Measurements from ENCODE around the gene CYP26B1. TPM values are rescaled to one million over a fixed set of nuclear protein-coding genes. Genes with fewer than 3 reads are reported as not detected.

The CYP26B1 gene
- total and polyA plus RNA-seq, 9 of the 15 experiments (the other 6 are each of a cell fraction or from before 2014, with no cell fraction given): 0.01 to 0.13 (median 0.04) TPM; not detected in 6

GRCh38 chr2:72155737-72156136 lies 8.1 kb upstream of the CYP26B1 start:
- in situ Hi-C loops (cut with MboI): loop anchor here (10.0 kb wide), 3 partner anchors 231 to 621 kb away; no protein-coding TSS in a partner anchor
- DNase-seq (ENCODE audit: extremely low read depth in 1 of 4, low spot score in 3 of 4) (no peak), ATAC-seq (no peak), FAIRE-seq (no peak)
- POLR2A ChIA-PET: interaction anchor here (0.7 kb wide), 1 partner anchor 281 kb away, joined by 3 read pairs; no protein-coding TSS in a partner anchor
- intact Hi-C loops (cut with micrococcal nuclease): no loop called here
- CTCF ChIA-PET (ENCODE audit: low intra/inter-chr PET ratio): no interaction called here
- Histone ChIP-seq H3K27ac (ENCODE audit: extremely low read depth, low read depth, low read length) (no peak overlapping the region), H4K20me1 (replicated peaks; ENCODE audit: control insufficient read depth, insufficient read depth, low read length) (no peaks in the 10 kb centered on the region; the same call in 1 of the 2 replicates), H3K4me3 (no peak overlapping the region), H3K79me2 (ENCODE audit: control insufficient read depth, insufficient read depth, low read length) (no peaks in the 10 kb centered on the region), H3K36me3 (ENCODE audit: control insufficient read depth, insufficient read depth, low read length) (no peaks in the 10 kb centered on the region), H3K9me3 (replicated peaks; ENCODE audit: control insufficient read depth, insufficient read depth, low read depth, low read length) (no peaks in the 10 kb centered on the region), H3K4me2 (ENCODE audit: insufficient read depth, low read length) (no peak overlapping the region), H3K9ac (ENCODE audit: insufficient read depth in 1 of 2, low read depth in 2 of 2, low read length in 2 of 2) (no peak overlapping the region), H3K4me1 (replicated peaks in 1 of 2; ENCODE audit: control insufficient read depth in 2 of 2, insufficient read depth in 2 of 2, low read length in 2 of 2) (no peaks in the 10 kb centered on the region), H3K27me3 (ENCODE audit: control insufficient read depth in 2 of 2, insufficient read depth in 2 of 2, low read length in 2 of 2) (peaks cover 0 to 54% of the 10 kb centered on the region in 2 experiments; a peak in 3 of 5 replicates), H3K9me1 (ENCODE audit: control insufficient read depth, insufficient read depth, low read length) (no peaks in the 10 kb centered on the region), H2AFZ (ENCODE audit: low read depth, low read length) (no peak overlapping the region)
- TF ChIP-seq STAT5B (CRISPR knock-in tag; IDR thresholded peaks at IDR 0.05): no peak
- no peak for TF ChIP-seq CTCF (IDR thresholded peaks at IDR 0.05 in 2 of 3, conservative IDR thresholded peaks at IDR 0.05 in 1 of 3; ENCODE audit: insufficient read depth in 2 of 3, low read depth in 1 of 3, low read length in 3 of 3)
- TF ChIP-seq YY1 (IDR thresholded peaks at IDR 0.05; ENCODE audit: borderline replicate concordance in 1 of 3, control insufficient read depth in 1 of 3, extremely low read depth in 1 of 3, insufficient read depth in 3 of 3, insufficient read length in 1 of 3, insufficient replicate concordance in 2 of 3, low read depth in 1 of 3, low read length in 2 of 3): no peak
- no peak for TF ChIP-seq C11orf30 (IDR thresholded peaks at IDR 0.05; ENCODE audit: low read depth)
- no peak for TF ChIP-seq SMARCA4 (IDR thresholded peaks at IDR 0.05)
- no peak for TF ChIP-seq CBFA2T3 (IDR thresholded peaks at IDR 0.05)
- no TSS peak for BruUV-seq (replicated peaks)
- 1% methylated on average over 5 of the region's 5 CpGs for WGBS (ENCODE audit: insufficient coverage, low coverage, missing lambda C conversion rate)
